ENCODE results near the gene NSRP1. TPM values are rescaled to one million over a fixed set of nuclear protein-coding genes. Genes with fewer than 3 reads are reported as not detected.

Gene NSRP1
- total and polyA plus RNA-seq, 7 donors, result 13.6 to 32.7 (median 19.4) TPM

DNA sequence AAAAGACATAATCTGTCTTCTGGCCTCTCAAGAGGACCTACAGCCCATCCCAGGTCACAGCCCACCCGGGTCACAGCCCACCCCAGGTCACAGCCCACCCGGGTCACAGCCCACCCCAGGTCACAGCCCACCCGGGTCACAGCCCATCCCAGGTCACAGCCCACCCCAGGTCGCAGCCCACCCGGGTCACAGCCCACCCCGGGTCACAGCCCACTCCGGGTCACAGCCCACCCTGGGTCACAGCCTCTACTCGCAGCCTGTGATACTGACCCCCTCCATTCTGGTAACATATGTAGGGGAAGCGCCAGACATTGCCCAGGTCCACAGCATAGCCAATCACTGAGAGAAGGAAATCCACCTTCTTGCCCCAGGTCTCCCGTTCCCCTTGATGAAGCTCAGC, 104.7 kb downstream of the NSRP1 start:
- no peak for DNase-seq
- Histone ChIP-seq H3K9me3 (no peaks in the 10 kb centered on the region), H3K4me1 (no peaks in the 10 kb centered on the region), H3K4me3 (no peak overlapping the region), H3K27me3 (ENCODE audit: insufficient read depth in 3 of 3, low read length in 2 of 3) (no peaks in the 10 kb centered on the region), H3K27ac (no peak overlapping the region), H3K36me3 (ENCODE audit: insufficient read depth in 1 of 2, low read depth in 1 of 2) (no peaks in the 10 kb centered on the region)
- TF ChIP-seq, protein P1, sequence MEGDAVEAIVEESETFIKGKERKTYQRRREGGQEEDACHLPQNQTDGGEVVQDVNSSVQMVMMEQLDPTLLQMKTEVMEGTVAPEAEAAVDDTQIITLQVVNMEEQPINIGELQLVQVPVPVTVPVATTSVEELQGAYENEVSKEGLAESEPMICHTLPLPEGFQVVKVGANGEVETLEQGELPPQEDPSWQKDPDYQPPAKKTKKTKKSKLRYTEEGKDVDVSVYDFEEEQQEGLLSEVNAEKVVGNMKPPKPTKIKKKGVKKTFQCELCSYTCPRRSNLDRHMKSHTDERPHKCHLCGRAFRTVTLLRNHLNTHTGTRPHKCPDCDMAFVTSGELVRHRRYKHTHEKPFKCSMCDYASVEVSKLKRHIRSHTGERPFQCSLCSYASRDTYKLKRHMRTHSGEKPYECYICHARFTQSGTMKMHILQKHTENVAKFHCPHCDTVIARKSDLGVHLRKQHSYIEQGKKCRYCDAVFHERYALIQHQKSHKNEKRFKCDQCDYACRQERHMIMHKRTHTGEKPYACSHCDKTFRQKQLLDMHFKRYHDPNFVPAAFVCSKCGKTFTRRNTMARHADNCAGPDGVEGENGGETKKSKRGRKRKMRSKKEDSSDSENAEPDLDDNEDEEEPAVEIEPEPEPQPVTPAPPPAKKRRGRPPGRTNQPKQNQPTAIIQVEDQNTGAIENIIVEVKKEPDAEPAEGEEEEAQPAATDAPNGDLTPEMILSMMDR (IDR thresholded peaks at IDR 0.05), result no peak
- intact Hi-C loops (cut with DNase I), result no loop called here
- no peak for ATAC-seq
- 88 to 91% (median 90%) methylated on average over 4 to 10 of the region's 10 CpGs for WGBS, 3 donors

DNA sequence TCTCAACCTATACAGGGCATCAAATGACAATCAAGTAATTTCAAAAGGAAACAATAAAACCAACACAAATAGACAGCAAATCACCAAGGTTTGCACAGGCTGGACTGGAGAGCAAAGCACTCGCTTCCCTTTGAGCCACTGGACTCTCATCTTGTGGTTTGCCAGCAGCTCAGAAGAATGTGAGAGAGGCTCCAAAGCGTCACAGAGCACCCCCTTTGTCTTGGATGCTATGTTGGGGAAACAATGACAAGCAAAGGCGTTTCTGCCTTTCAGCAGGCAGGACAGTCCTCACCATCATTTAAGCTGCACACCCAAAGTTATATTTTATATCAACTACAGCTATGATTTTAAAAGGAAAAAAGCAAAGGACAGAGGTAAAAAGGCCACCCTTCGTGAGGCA, 105.6 kb downstream of the NSRP1 start:
- intact Hi-C loops (cut with DNase I), result no loop called here
- no peaks in the 10 kb centered on the region for H3K36me3 ChIP-seq (ENCODE audit: insufficient read depth in 1 of 2, low read depth in 1 of 2)
- ATAC-seq, result no peak
- no peak for DNase-seq
- WGBS, 3 donors, result 73 to 83% (median 82%) methylated on average over 4 of the region's 4 CpGs
- TF ChIP-seq, protein P1 (IDR thresholded peaks at IDR 0.05), result no peak
- H3K9me3 ChIP-seq, result no peaks in the 10 kb centered on the region
- H3K4me1 ChIP-seq, result no peaks in the 10 kb centered on the region
- H3K27me3 ChIP-seq (ENCODE audit: insufficient read depth in 3 of 3, low read length in 2 of 3), result peaks cover 0 to 4% (median 0%) of the 10 kb centered on the region in 3 donors
- H3K27ac ChIP-seq, result no peak overlapping the region
- H3K4me3 ChIP-seq, result no peak overlapping the region

DNA sequence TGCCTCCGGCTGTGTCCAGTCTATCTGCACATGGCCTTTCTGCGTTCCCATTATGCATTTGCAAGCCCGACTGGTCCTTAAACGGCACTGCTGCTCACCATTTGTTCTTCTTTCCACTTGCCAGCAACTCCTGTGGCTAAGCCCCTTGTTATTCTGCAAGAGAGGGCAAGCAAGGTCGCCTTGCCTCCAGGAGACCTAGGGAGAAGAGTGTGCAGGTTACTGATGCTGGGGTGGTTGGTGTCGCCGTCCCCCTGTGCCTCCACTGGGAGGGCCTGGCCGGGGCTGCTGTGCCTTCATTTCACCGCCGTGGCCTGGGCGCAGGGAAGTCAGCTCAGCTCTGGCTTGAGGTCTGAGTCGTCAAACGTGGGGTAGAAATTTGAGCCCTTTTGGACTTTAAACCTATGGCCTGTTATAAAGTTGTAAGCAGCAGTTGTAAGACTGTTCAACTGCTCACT, 106.1 kb downstream of the NSRP1 start:
- H3K4me3 ChIP-seq, result no peak overlapping the region
- H3K27me3 ChIP-seq (ENCODE audit: insufficient read depth in 3 of 3, low read length in 2 of 3), result peaks cover 0 to 4% (median 0%) of the 10 kb centered on the region in 3 donors
- TF ChIP-seq, protein P1 (IDR thresholded peaks at IDR 0.05), result no peak
- H3K27ac ChIP-seq, result no peak overlapping the region
- no peak for DNase-seq
- H3K4me1 ChIP-seq, result no peaks in the 10 kb centered on the region
- WGBS, 3 donors, result 60 to 75% (median 62%) methylated on average over 13 of the region's 13 CpGs
- intact Hi-C loops (cut with DNase I), result no loop called here
- H3K36me3 ChIP-seq (ENCODE audit: insufficient read depth in 1 of 2, low read depth in 1 of 2), result no peaks in the 10 kb centered on the region
- no peaks in the 10 kb centered on the region for H3K9me3 ChIP-seq
- no peak for ATAC-seq

DNA sequence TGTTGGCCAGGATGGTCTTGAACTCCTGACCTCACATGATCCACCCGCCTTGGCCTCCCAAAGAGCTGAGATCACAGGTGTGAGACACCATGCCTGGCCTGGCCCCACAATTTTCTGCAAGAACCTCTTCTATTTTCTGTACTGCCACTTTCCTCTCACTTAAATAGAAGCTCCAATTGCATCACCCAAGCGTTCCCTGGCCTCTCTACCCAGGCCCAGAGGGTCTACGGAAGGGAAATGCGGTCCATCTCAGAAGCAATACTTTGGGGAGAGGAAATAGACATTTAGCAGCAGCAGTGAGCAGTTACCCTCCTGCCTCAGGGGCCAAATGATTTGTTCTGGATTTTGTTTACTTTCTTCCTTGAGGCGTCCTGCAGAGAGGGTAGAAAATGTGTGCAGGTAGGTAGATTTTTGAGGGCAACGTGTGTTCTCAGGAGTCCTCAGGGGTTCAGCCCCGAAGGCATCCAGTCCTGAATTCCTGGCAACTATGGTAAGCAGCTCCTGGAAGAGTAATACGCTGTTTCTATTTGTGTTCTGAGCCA, 107.9 kb downstream of the NSRP1 start:
- intact Hi-C loops (cut with DNase I), result no loop called here
- Histone ChIP-seq H3K9me3 (no peaks in the 10 kb centered on the region), H3K36me3 (ENCODE audit: insufficient read depth in 1 of 2, low read depth in 1 of 2) (no peaks in the 10 kb centered on the region), H3K4me3 (no peak overlapping the region), H3K4me1 (no peaks in the 10 kb centered on the region), H3K27me3 (ENCODE audit: insufficient read depth in 3 of 3, low read length in 2 of 3) (peaks cover 0 to 18% (median 0%) of the 10 kb centered on the region in 3 donors), H3K27ac (no peak overlapping the region)
- DNase-seq (no peak), ATAC-seq (no peak)
- 65 to 80% (median 68%) methylated on average over 8 of the region's 8 CpGs for WGBS, 3 donors
- TF ChIP-seq, protein P1 (IDR thresholded peaks at IDR 0.05), result no peak

DNA sequence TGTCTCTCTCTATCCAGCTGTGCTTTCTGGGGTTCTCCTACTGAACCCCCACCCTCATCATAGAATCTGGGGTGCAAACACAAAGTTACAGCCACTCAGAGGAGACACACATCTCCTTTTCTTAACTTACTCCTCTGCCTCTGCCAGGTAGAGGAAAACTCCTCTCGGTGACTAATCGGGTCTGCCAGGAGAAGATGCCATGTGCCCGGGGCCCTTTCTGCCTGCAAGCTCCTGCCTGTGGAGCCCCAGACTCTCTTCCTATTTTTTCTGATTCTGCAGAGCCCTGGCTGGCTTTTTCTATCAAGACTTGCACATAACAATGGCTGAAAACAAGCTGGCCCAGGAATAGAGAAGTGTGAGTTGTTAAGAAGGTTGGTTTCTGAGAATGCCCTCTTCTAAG, 108.5 kb downstream of the NSRP1 start:
- DNase-seq, result no peak
- Histone ChIP-seq H3K4me1 (no peaks in the 10 kb centered on the region), H3K36me3 (ENCODE audit: insufficient read depth in 1 of 2, low read depth in 1 of 2) (no peaks in the 10 kb centered on the region), H3K27me3 (ENCODE audit: insufficient read depth in 3 of 3, low read length in 2 of 3) (peaks cover 0 to 21% (median 0%) of the 10 kb centered on the region in 3 donors), H3K4me3 (no peak overlapping the region), H3K9me3 (no peaks in the 10 kb centered on the region), H3K27ac (no peak overlapping the region)
- intact Hi-C loops (cut with DNase I), result no loop called here
- WGBS, 3 donors, result 72 to 87% (median 77%) methylated on average over 3 of the region's 3 CpGs
- TF ChIP-seq, protein P1 (IDR thresholded peaks at IDR 0.05), result no peak
- no peak for ATAC-seq
